A549 treated with CpdA at 1 μM for 4 hours (cell line): ENCODE measurements around the gene IL27RA. TPM values are rescaled to one million over a fixed set of nuclear protein-coding genes. Genes with fewer than 3 reads are reported as not detected.

Experiments
- total RNA-seq: library from RNA; stranded (reverse); fragments of 200-300 nt; extraction: Qiagen RNA extraction; gene quantifications from 5 replicates; pipeline ENCODE4 v1.2.3, GENCODE V29; 2022; ENCODE audit warnings: low read depth

Gene IL27RA
- 7.8 to 12.2 TPM (median 11.2 TPM) in 5 replicates for total RNA-seq

DNA sequence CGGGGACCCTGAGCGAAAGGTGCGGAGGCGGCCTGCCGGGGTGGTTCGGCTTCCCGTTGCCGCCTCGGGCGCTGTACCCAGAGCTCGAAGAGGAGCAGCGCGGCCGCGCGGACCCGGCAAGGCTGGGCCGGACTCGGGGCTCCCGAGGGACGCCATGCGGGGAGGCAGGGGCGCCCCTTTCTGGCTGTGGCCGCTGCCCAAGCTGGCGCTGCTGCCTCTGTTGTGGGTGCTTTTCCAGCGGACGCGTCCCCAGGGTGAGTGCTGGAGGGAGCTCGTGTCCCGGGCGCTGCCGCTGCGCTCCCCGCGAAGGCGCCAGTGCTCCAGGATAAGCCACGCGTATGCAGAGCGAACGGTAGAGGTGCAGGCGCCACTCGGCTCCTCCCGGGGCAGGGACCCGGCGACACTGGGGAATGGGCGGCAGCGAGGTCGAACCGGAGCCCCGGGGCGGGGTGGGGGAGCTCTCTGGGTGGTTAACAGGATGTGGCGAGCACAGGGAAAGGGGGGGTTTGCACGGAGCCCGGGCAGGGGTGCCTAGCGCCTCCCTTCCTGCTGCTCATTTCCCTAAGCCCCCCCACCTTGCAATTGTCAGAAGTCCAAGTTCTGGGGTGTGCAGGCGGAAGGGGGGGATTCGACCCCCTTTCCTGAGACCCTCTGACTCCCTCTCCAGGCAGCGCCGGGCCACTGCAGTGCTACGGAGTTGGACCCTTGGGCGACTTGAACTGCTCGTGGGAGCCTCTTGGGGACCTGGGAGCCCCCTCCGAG lies at the start of gene IL27RA:
Gene IL27RA, plus strand, starts transcription at position 44 of the 762 bp plus-strand sequence. Its CDS starts 111 bp downstream, at position 155.

DNA sequence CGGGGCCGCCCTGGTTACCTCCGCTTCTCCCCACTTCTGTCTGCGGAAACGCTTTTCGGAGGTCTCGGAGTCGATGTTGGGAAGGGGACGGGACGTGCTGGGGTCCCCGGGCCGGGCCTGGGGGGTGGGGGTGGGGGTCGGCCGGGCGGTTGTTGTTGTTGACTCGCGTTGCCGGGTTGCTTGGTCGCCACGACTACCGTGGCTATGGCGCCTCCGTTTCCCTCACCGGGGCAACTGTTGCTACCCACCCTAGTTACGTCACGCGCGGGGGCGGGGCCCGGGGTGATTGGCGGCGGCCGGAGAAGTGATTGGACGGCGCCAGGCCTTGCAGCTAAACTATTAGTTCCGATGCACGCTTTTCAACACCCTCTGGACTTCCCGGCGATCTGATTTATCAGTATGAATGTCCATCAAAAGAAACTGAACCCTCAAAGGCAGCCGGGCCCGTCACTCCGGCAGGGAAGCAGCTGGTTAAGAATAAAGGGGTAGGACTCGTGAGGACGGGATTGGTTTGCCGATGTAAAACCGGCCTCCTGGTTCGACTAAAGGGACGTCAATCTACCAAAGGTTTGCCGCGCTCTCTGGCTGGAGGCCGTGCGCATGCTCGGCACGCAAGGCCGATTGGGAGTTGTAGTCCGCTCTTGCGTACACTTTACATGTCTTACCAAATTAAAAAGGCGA lies 25.3 kb upstream of the IL27RA start, which contains the start of gene RFX1:
Gene RFX1, minus strand, starts transcription at position 236 of the 681 bp plus-strand sequence. CDS start 12,477 bp downstream, outside the sequence.

DNA sequence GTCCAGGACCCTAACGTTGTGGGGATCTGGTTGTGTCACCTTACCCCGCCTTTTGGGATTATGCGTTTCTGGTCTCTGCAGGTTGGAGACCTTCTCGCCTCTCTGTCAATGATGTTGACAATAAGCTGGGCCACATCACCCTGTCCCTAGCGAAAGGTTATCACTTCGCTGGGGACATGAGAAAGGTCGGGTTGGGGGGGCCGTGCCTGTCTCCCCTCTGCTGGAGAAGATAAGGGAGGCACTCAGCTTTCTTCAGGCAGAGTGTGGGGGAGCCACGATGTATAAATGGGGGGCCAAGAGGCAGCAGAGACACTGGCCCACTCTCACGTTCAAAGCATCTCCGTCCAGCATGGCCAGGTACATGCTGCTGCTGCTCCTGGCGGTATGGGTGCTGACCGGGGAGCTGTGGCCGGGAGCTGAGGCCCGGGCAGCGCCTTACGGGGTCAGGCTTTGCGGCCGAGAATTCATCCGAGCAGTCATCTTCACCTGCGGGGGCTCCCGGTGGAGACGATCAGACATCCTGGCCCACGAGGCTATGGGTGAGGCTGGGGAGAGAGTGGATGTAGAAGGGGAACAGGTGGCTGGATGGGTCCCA lies 3.6 kb upstream of the IL27RA start, which contains the start of gene RLN3:
Gene RLN3, plus strand, starts transcription at position 293 of the 595 bp plus-strand sequence. Its CDS starts 57 bp downstream, at position 350.

DNA sequence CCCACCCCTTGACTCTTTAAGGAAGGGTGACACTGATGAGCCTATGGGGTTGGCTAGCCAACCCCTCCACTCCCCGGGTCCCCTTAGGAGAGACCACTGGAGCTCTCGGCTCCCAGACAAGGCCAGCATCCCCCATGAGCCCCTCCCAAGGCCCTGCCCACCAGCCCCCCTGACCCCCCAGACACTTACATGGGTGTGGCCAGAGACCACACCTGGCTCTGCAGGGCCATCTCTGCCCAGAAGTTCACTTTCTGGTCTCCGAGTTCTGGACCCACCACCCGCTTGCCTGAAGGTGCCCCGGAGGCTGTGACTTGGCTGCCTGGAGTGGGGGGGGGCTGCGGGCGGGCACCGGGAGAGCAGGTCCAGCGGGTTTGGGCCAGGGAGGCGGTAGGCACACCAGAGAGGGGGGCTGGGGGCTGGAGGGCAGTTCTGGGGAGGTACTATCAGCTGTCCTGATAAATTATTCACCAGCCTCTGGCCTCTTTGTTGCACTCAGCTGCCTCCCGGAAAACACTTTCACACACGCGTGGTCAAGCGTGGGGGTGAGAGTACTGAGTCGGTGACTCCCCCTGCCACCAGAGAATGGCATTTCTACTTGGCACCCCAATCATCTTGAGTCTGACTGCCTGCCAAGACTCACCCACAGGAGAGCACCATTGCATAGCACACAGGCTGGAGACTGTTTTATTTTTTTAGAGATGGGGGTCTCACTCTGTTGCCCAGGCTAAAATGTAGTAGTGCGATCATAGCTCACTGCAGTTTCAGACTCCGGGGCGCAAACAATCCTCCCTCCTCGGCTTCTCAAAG lies 30.4 kb downstream of the IL27RA start, which contains the start of gene PALM3:
Gene PALM3, minus strand, starts transcription at position 326 of the 807 bp plus-strand sequence. Its CDS starts 96 bp downstream, at position 230.

DNA sequence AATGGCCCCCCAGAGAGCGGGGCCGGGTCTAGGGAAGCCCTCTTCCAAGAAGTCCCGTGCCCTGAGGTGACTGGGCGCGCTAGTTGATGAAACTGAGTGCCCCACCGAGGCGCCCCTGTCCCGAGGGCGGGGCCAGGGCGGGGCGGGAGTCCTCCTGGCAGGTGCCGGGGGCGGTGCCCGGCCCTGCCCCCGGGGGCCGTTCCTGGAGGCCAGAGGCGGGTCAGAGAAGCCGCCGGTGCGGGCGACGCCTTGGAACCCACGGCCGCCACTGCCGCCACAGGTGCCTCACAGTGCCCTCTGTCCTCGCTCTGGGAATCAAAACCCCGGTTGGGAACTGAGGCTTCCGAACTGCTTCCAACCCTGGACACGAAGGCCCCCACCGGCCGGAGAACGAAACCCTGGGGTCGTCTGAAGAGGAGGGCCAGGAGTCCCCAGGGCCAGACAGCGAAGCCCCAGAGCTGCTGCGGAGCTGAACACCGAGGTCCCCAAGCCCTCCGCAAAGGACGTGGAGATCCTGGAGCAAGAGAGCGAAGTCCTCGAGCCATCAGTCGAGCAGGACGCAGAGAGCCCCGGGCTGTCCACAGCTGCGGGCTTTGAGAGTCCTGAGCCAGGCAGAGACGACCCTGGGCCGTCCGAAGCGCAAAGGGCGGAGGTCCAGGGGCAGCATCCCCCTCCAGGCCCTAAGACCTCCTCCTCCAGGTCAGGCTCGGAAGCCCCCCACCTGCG lies 41.1 kb downstream of the IL27RA start, which contains the start of gene MISP3:
Gene MISP3, plus strand, starts transcription at position 252 of the 726 bp plus-strand sequence. CDS start 524 bp downstream, outside the sequence.

DNA sequence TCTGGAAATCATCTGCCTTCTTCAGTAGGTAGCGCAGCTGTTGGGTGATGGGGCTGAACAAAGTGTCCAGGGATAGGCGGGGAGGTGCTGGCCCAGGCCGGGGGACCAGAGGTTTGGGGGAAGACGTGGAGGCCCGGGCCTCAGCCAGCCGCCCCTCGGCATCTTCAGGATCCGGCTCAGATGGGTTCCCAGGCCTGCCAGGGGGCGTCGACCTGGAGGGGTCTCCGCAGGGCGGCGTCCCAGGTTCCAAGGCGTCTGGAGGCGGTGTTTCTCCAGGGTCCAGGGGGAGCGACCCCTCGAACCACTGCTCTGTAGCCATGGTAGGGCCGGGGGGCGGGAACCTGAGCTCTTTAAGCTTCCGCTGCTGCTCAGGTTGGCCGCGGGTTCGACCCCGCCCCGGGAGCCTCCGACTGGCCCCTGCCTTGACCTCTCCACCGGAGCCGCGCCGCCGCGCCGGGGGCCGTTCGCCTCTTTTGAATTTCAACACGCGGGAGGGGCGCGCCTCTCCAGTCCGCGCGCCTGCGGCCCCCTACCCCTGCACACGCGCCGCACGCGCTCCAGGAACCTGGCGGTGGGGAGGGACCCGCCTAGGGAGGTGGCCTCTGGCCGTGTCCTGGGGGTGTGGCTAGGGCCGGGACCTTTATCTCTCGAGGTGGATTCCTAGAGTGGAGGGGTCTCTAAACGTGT lies 53.9 kb downstream of the IL27RA start, which contains the start of gene C19orf67:
Gene C19orf67, minus strand, starts transcription at position 475 of the 687 bp plus-strand sequence. Its CDS starts 156 bp downstream, at position 319.

DNA sequence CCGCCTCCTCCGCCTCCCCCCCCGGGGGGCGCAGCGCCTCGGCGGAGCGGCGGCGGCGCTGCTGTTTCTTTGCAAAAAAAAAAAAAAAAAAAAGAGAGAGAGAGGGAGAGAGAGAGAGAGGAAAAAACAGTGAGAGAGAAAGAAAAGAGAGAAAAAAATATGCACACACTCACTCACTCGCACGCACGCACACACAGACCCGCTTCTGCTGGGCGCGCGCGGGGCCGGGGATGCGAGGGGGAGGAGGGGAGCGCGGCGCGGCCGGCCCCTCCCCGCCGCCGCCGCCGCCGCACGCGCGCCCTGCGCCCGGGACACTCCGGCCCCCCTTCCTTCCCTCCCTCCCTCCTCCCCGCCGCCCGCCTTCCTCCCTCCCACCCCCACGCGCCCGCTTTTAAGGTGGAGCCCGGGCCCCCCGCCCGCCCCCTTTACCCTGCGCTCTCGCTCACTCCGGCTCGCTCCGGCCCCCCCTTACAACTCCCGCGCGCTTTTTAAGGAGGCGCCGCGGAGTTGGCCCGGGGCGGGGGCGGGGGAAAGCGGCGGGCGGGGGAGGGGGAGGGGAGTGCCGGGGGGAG lies 59.0 kb downstream of the IL27RA start, which contains the start of gene SAMD1:
Gene SAMD1, minus strand, starts transcription at position 243 of the 572 bp plus-strand sequence.

Other genes with a start within 250 kb of the IL27RA start
- 7.0 to 12.5 TPM (median 11.1 TPM) in 5 replicates for gene ZSWIM4, start 236.3 kb upstream of the IL27RA start, total RNA-seq
- 1.9 to 3.9 TPM (median 3.1 TPM) in 5 replicates for gene NANOS3, start 154.6 kb upstream of the IL27RA start, total RNA-seq
- 0.09 to 0.64 TPM (median 0.46 TPM) in 3 of 5 replicates, not detected in the others for gene BRME1, start 125.6 kb upstream of the IL27RA start, total RNA-seq
- gene CC2D1A, start 125.6 kb upstream of the IL27RA start, total RNA-seq = 9.2 to 12.0 TPM (median 10.7 TPM) in 5 replicates
- gene PODNL1, start 93.3 kb upstream of the IL27RA start, total RNA-seq = 0.87 to 1.5 TPM (median 1.2 TPM) in 5 replicates
- 14.2 to 21.2 TPM (median 20.4 TPM) in 5 replicates for gene DCAF15, start 79.3 kb upstream of the IL27RA start, total RNA-seq
- 3.5 to 7.8 TPM (median 6.1 TPM) in 5 replicates for gene RFX1, start 25.4 kb upstream of the IL27RA start, total RNA-seq
- gene RLN3, start 3.6 kb upstream of the IL27RA start, total RNA-seq = not detected in 5 replicates
- 1.9 to 2.4 TPM (median 1.9 TPM) in 5 replicates for gene PALM3, start 30.3 kb downstream of the IL27RA start, total RNA-seq
- gene MISP3, start 41.0 kb downstream of the IL27RA start, total RNA-seq = 3.1 to 4.3 TPM (median 4.0 TPM) in 5 replicates
- not detected in 5 replicates for gene C19orf67, start 54.0 kb downstream of the IL27RA start, total RNA-seq
- 39.4 to 49.2 TPM (median 42.2 TPM) in 5 replicates for gene SAMD1, start 59.0 kb downstream of the IL27RA start, total RNA-seq
- gene PRKACA, start 86.0 kb downstream of the IL27RA start, total RNA-seq = 32.5 to 38.6 TPM (median 33.9 TPM) in 5 replicates
- gene ASF1B, start 104.8 kb downstream of the IL27RA start, total RNA-seq = 30.2 to 35.4 TPM (median 33.9 TPM) in 5 replicates
- gene ADGRL1, start 174.4 kb downstream of the IL27RA start, total RNA-seq = 2.9 to 3.4 TPM (median 3.1 TPM) in 5 replicates